ENCODE results near the gene PDZD7. TPM values are rescaled to one million over a fixed set of nuclear protein-coding genes. Genes with fewer than 3 reads are reported as not detected.

Gene PDZD7
- total and polyA plus RNA-seq, 2 donors (not counting 3 experiments of a cell fraction or from before 2014, with no cell fraction given) = 0.41 to 1.6 TPM

- peak overlapping the region; percentile 95 for H2AFZ ChIP-seq (ENCODE audit: low read depth, low read length)
- peak overlapping the region; percentile 73 to 98 (median 81) for H3K4me3 ChIP-seq (replicated peaks in 1 of 3; ENCODE audit: insufficient read depth in 1 of 3, low read depth in 1 of 3, low read length in 3 of 3)
- FAIRE-seq = no peak
- dilution Hi-C loops (cut with MboI; ENCODE audit: extremely low pct_ligation_motif_present, low sequenced_read_pairs) = no loop called here
- no peaks in the 10 kb centered on the region for H4K20me1 ChIP-seq (replicated peaks; ENCODE audit: control insufficient read depth, extremely low read depth, insufficient read depth, low read length)
- peaks cover 30% of the 10 kb centered on the region for H3K79me2 ChIP-seq (ENCODE audit: control insufficient read depth, insufficient read depth, low read length)
- no peak for DNase-seq (ENCODE audit: low read depth, low spot score)
- no peaks in the 10 kb centered on the region for H3K9me1 ChIP-seq (replicated peaks; ENCODE audit: control insufficient read depth, extremely low read depth, insufficient read depth, low read length)
- H3K9me3 ChIP-seq (replicated peaks; ENCODE audit: control insufficient read depth, insufficient read depth, low read length) = no peaks in the 10 kb centered on the region
- H3K9ac ChIP-seq (replicated peaks; ENCODE audit: extremely low read depth, insufficient read depth, low read length) = peak overlapping the region; percentile 53
- no peaks in the 10 kb centered on the region for H3K27me3 ChIP-seq (ENCODE audit: control insufficient read depth in 2 of 2, insufficient read depth in 2 of 2, low read length in 2 of 2)
- H3K27ac ChIP-seq (ENCODE audit: insufficient read depth, low read depth, low read length) = no peak overlapping the region
- H3K4me1 ChIP-seq (ENCODE audit: control insufficient read depth, extremely low read depth, insufficient read depth, low read length) = peaks cover 12% of the 10 kb centered on the region
- ChIA-PET CTCF (interaction anchor here (0.7 to 3.8 kb wide), 4 partner anchors 10 to 32 kb away, joined by 3 to 15 read pairs (median 4); partner anchors contain the start of gene SEMA4G), POLR2A (interaction anchor here (0.7 kb wide), 1 partner anchor 18 kb away, joined by 3 read pairs; the partner anchor contains the start of gene SEMA4G)
- H3K4me2 ChIP-seq (ENCODE audit: insufficient read depth, low read length) = peak overlapping the region; percentile 79
- intact Hi-C loops (cut with micrococcal nuclease) = loop anchor here (1.0 kb wide), 1 partner anchor 18 kb away; the partner anchor contains the start of gene SEMA4G
- H3K36me3 ChIP-seq (ENCODE audit: control insufficient read depth in 2 of 2, extremely low read depth in 1 of 2, insufficient read depth in 2 of 2, low read length in 2 of 2) = peaks cover 0 to 17% of the 10 kb centered on the region in 2 experiments
- TF ChIP-seq MYC (IDR thresholded peaks at IDR 0.05; ENCODE audit: low read depth, low read length) (no peak), POLR2A (IDR thresholded peaks at IDR 0.05; ENCODE audit: low read depth, low read length) (no peak), GATA2 (IDR thresholded peaks at IDR 0.05; ENCODE audit: insufficient read depth, insufficient read length, low read depth, low read length) (no peak), FOS (IDR thresholded peaks at IDR 0.05; ENCODE audit: borderline replicate concordance, insufficient read depth, low read length) (no peak), EZH2 (IDR thresholded peaks at IDR 0.05; ENCODE audit: borderline replicate concordance, low read depth, low read length, severe bottlenecking) (no peak), JUN (IDR thresholded peaks at IDR 0.05; ENCODE audit: borderline replicate concordance, insufficient read depth, insufficient read length, low read depth) (no peak), POLR2AphosphoS5 (IDR thresholded peaks at IDR 0.05; ENCODE audit: insufficient read depth, low read depth, low read length) (no peak)
- TF ChIP-seq, protein P1, sequence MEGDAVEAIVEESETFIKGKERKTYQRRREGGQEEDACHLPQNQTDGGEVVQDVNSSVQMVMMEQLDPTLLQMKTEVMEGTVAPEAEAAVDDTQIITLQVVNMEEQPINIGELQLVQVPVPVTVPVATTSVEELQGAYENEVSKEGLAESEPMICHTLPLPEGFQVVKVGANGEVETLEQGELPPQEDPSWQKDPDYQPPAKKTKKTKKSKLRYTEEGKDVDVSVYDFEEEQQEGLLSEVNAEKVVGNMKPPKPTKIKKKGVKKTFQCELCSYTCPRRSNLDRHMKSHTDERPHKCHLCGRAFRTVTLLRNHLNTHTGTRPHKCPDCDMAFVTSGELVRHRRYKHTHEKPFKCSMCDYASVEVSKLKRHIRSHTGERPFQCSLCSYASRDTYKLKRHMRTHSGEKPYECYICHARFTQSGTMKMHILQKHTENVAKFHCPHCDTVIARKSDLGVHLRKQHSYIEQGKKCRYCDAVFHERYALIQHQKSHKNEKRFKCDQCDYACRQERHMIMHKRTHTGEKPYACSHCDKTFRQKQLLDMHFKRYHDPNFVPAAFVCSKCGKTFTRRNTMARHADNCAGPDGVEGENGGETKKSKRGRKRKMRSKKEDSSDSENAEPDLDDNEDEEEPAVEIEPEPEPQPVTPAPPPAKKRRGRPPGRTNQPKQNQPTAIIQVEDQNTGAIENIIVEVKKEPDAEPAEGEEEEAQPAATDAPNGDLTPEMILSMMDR (IDR thresholded peaks at IDR 0.05; ENCODE audit: extremely low read depth in 1 of 2, insufficient read depth in 1 of 2, low read depth in 1 of 2, low read length in 2 of 2) = no peak
- TF ChIP-seq, protein P2, sequence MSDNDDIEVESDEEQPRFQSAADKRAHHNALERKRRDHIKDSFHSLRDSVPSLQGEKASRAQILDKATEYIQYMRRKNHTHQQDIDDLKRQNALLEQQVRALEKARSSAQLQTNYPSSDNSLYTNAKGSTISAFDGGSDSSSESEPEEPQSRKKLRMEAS (IDR thresholded peaks at IDR 0.05; ENCODE audit: insufficient read depth, insufficient read length) = no peak
- BruUV-seq (replicated peaks) = no TSS peak
These were observed 43.3 kb downstream of the PDZD7 start for GRCh38 chr10:100987685-100988049.

Measured in endothelial cell of umbilical vein (primary cell).